Hepatocyte (in vitro differentiated cells): ENCODE data around the gene GALNT1. TPM values are rescaled to one million over a fixed set of nuclear protein-coding genes. Genes with fewer than 3 reads are reported as not detected.

ENCODE experiments used
- DNase-seq: peaks from one replicate; pipeline ENCODE4 v3.0.0-alpha.2; 2016; ENCODE audit warnings: low spot score
- H2AFZ ChIP-seq: fragments of 200-600 bp; sonication (generic); 2 replicates; pipeline ENCODE4 v1.6.0; 2016; ENCODE audit warnings: antibody characterized with exemption, mild to moderate bottlenecking
- H3K27ac ChIP-seq: fragments of 200-600 bp; sonication (generic); 2 replicates; pipeline ENCODE4 v1.5.1; 2016; ENCODE audit warnings: mild to moderate bottlenecking
- H3K27me3 ChIP-seq: fragments of 200-600 bp; sonication (generic); 2 replicates; pipeline ENCODE4 v1.6.1; 2016
- H3K36me3 ChIP-seq: fragments of 200-600 bp; sonication (generic); replicated peaks from 2 replicates; pipeline ENCODE4 v1.5.1; 2016; ENCODE audit warnings: low read depth; ENCODE audit not compliant: insufficient read depth
- H3K4me1 ChIP-seq: fragments of 200-600 bp; sonication (generic); 2 replicates; pipeline ENCODE4 v1.5.1; 2016; ENCODE audit warnings: mild to moderate bottlenecking, moderate library complexity; ENCODE audit not compliant: insufficient read depth
- H3K4me2 ChIP-seq: fragments of 200-600 bp; sonication (generic); 2 replicates; pipeline ENCODE4 v1.6.0; 2016
- H3K4me3 ChIP-seq: fragments of 200-600 bp; sonication (generic); 2 replicates; pipeline ENCODE4 v1.5.1; 2016; ENCODE audit warnings: mild to moderate bottlenecking
- H3K79me2 ChIP-seq: fragments of 200-600 bp; sonication (generic); 2 replicates; pipeline ENCODE4 v1.6.0; 2017; ENCODE audit warnings: mild to moderate bottlenecking
- H3K9me2 ChIP-seq: fragments of 200-600 bp; sonication (generic); replicated peaks from 2 replicates; pipeline ENCODE4 v1.6.0; 2017; ENCODE audit warnings: mild to moderate bottlenecking; ENCODE audit not compliant: insufficient read depth
- H3K9me3 ChIP-seq: fragments of 200-600 bp; sonication (generic); 2 replicates; pipeline ENCODE4 v1.5.1; 2016; ENCODE audit warnings: low read depth, mild to moderate bottlenecking
- H4K20me1 ChIP-seq: fragments of 200-600 bp; sonication (generic); 2 replicates; pipeline ENCODE4 v1.6.0; 2016; ENCODE audit warnings: mild to moderate bottlenecking; ENCODE audit not compliant: insufficient read depth, poor library complexity, severe bottlenecking
- CTCF ChIP-seq: fragments of 200-600 bp; sonication (generic); IDR thresholded peaks from 2 replicates; pipeline ENCODE4 v1.5.1; 2016; ENCODE audit warnings: antibody characterized with exemption, mild to moderate bottlenecking; ENCODE audit not compliant: poor library complexity
- EZH2 ChIP-seq: fragments of 200-600 bp; sonication (generic); IDR thresholded peaks from 2 replicates; pipeline ENCODE4 v1.6.1; 2016; ENCODE audit warnings: antibody characterized with exemption, mild to moderate bottlenecking, borderline replicate concordance
- EZH2phosphoT487 ChIP-seq: fragments of 200-600 bp; sonication (generic); IDR thresholded peaks from one replicate; pipeline ENCODE4 v1.6.1; 2018; ENCODE audit warnings: antibody characterized with exemption, mild to moderate bottlenecking, low read depth, moderate library complexity; ENCODE audit not compliant: unreplicated experiment, severe bottlenecking
- WGBS: methylation state at CpG from one replicate; pipeline ENCODE4 v1.1.6; 2016; ENCODE audit warnings: low lambda C conversion rate; ENCODE audit errors: missing lambda C conversion rate; 5-methylcytosine and 5-hydroxymethylcytosine counted together
- polyA plus RNA-seq: library from polyadenylated mRNA; unstranded; fragments of >200 nt; fragmentation: Nextera tagmentation; extraction: Ambion mirVana; gene quantifications from 2 replicates; pipeline ENCODE4 v1.2.1, GENCODE V29; 2016
- total RNA-seq: library from RNA; depleted of rRNA; stranded (reverse); fragments of >200 nt; gene quantifications from 2 replicates; pipeline ENCODE4 v1.2.3, GENCODE V29; 2014

GALNT1 gene
- total and polyA plus RNA-seq, 2 experiments from 2014 or later, result 231 to 271 TPM

GRCh38 chr18:35597758-35598157 is 16.2 kb downstream of the GALNT1 start:
- Histone ChIP-seq H3K27ac (no peak overlapping the region), H3K79me2 (peaks cover 98% of the 10 kb centered on the region), H3K9me2 (no peaks in the 10 kb centered on the region), H2AFZ (no peak overlapping the region), H3K27me3 (no peaks in the 10 kb centered on the region), H4K20me1 (peaks cover 31% of the 10 kb centered on the region), H3K4me2 (no peak overlapping the region), H3K9me3 (peaks cover 10% of the 10 kb centered on the region), H3K36me3 (no peaks in the 10 kb centered on the region), H3K4me1 (no peaks in the 10 kb centered on the region), H3K4me3 (no peak overlapping the region)
- DNase-seq, result no peak
- 97% methylated on average over 4 of the region's 4 CpGs for WGBS
- no peak for TF ChIP-seq CTCF
- TF ChIP-seq EZH2phosphoT487, result no peak

GRCh38 chr18:35602193-35602820 is 20.8 kb downstream of the GALNT1 start:
- H4K20me1 ChIP-seq, result peaks cover 21% of the 10 kb centered on the region
- H3K27me3 ChIP-seq, result no peaks in the 10 kb centered on the region
- no peaks in the 10 kb centered on the region for H3K4me1 ChIP-seq
- TF ChIP-seq EZH2 (no peak), CTCF (no peak), EZH2phosphoT487 (no peak)
- H3K9me2 ChIP-seq, result no peaks in the 10 kb centered on the region
- H3K9me3 ChIP-seq, result peaks cover 13% of the 10 kb centered on the region
- no peaks in the 10 kb centered on the region for H3K36me3 ChIP-seq
- H3K79me2 ChIP-seq, result peaks cover 97% of the 10 kb centered on the region
- H2AFZ ChIP-seq, result no peak overlapping the region
- H3K4me2 ChIP-seq, result no peak overlapping the region
- H3K4me3 ChIP-seq, result no peak overlapping the region
- H3K27ac ChIP-seq, result no peak overlapping the region
- 100% methylated on average over 4 of the region's 4 CpGs for WGBS
- DNase-seq, result no peak

- Histone ChIP-seq H2AFZ (no peak overlapping the region), H3K9me2 (no peaks in the 10 kb centered on the region), H3K9me3 (peaks cover 13% of the 10 kb centered on the region), H3K4me1 (no peaks in the 10 kb centered on the region), H3K36me3 (no peaks in the 10 kb centered on the region), H3K4me2 (no peak overlapping the region), H3K4me3 (no peak overlapping the region), H3K27ac (no peak overlapping the region), H3K27me3 (no peaks in the 10 kb centered on the region), H3K79me2 (peaks cover 99% of the 10 kb centered on the region), H4K20me1 (peaks cover 27% of the 10 kb centered on the region)
- TF ChIP-seq EZH2, result no peak
- no peak for TF ChIP-seq CTCF
- TF ChIP-seq EZH2phosphoT487, result no peak
- DNase-seq, result no peak
Measured at GRCh38 chr18:35603008-35603407, 21.5 kb downstream of the GALNT1 start.
